ENCODE measurements around the gene FBXL4.

- no peak for TF ChIP-seq RAD21 (IDR thresholded peaks at IDR 0.05; ENCODE audit: low read depth)
- no peak for TF ChIP-seq YY1 (IDR thresholded peaks at IDR 0.05; ENCODE audit: low read depth)
- no peak for TF ChIP-seq TAF1 (IDR thresholded peaks at IDR 0.05; ENCODE audit: low read depth)
- no peak for TF ChIP-seq REST (IDR thresholded peaks at IDR 0.05; ENCODE audit: low read depth)
- TF ChIP-seq MAX (IDR thresholded peaks at IDR 0.05): no peak
- TF ChIP-seq ZBTB7A (IDR thresholded peaks at IDR 0.05; ENCODE audit: low read depth): no peak
- TF ChIP-seq USF1 (IDR thresholded peaks at IDR 0.05): no peak
- no peak for TF ChIP-seq NFIC (IDR thresholded peaks at IDR 0.05)
- no peak for TF ChIP-seq EGR1 (IDR thresholded peaks at IDR 0.05)
- TF ChIP-seq EP300 (IDR thresholded peaks at IDR 0.05; ENCODE audit: borderline replicate concordance): no peak
These were observed 11.0 kb upstream of the FBXL4 start for GRCh38 chr6:98958776-98959175.

Data from Ishikawa (cell line).